M059J (cell line): ENCODE results near the gene CCDC57. TPM values are rescaled to one million over a fixed set of nuclear protein-coding genes. Genes with fewer than 3 reads are reported as not detected.

Experiments used
- DNase-seq: peaks from one replicate; pipeline ENCODE4 v3.0.0-alpha.2; 2012; ENCODE audit warnings: low read depth
- total RNA-seq: library from RNA; depleted of rRNA; stranded (reverse); fragments of >200 nt; shearing (Covaris generic); gene quantifications from 2 replicates; pipeline ENCODE4 v1.2.3, GENCODE V29; 2014

Gene CCDC57
- total RNA-seq, 1 experiment from 2014 or later = 3.4 TPM

DNA sequence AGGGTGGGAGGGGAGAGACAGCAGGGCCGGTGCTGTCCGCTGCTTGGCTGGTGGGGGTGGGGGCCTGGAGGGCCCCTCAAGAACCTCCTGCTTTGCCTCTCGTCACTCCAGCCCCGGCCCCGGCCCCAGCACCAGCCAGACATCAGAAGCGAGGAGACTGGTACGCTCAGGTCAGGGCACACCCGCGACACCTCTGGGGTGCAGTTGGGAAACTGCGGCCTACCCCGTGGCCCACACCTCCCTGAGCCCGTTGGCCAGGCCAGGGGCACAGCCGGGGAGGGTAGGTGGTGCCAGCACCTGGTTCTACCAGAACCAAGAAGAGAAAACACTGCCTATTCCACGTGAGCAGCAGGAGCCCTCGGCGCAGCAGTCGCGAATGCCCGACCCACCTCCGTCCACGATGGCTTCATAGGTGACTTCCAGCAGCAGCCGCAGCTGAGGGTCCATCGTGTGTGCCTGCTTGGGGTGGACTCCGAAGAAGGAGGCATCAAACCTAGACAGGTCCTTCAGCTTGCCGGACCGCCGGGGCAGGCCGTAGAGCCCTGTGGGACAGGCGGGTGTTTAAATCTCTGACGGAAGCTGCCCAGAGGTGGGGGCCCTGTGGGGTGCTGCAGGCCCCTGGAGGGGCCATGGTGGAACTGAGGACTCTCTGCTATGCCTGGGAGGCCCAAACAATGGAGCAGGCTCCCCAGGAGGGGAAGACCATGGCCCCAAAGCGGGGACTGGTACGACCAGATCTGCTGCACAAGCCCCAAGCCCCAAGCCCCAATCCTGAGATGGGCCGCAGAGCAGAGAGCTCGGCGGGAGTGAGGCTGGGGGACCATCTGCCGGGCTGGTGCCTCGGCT is 117.5 kb downstream of the CCDC57 start:
- DNase-seq = no peak

- no peak for DNase-seq
These were observed 119.5 kb downstream of the CCDC57 start for GRCh38 chr17:82092995-82093751.

- DNase-seq = no peak
These were observed 120.0 kb downstream of the CCDC57 start for GRCh38 chr17:82092628-82092994.

GRCh38 chr17:82092094-82092586 is 120.5 kb downstream of the CCDC57 start:
- DNase-seq = no peak

DNA sequence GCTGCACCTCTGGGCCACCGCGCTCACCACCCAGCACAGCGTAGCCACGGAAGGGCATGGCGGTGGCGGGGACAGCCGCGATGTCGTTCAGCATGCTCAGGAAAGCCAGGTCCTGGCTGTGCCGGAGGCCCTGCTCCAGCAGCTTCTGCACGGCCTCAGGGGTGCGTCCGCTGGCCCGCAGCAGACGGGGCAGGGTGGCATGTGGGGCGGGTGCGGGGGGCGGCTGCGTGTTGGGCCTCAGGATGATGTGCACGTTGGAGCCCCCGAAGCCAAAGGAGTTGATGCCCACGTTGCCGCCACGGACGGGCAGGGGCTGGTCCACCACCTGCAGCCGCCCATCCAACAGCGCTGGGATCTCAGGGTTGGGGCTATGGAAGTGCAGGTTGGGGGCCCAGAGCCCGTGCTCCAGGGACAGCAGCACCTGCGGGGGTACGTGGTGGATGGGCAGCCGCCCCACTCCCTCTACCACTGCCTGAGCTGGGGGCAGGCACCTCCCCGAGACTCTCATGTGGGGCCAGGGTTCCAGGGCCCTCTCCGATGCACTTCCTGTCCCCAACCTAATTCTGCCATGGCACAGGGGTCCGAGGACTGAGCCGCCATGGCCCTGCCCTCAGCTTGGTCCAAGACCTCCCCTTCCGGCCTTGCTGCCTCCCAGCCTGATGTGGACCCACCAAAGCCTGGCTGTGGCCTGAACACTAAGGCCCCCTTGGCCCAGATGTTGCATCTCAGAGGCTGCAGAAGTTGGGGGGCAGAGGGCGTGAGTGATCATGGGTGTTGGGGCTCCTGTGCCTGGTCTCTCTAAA is 121.2 kb downstream of the CCDC57 start:
- no peak for DNase-seq

DNA sequence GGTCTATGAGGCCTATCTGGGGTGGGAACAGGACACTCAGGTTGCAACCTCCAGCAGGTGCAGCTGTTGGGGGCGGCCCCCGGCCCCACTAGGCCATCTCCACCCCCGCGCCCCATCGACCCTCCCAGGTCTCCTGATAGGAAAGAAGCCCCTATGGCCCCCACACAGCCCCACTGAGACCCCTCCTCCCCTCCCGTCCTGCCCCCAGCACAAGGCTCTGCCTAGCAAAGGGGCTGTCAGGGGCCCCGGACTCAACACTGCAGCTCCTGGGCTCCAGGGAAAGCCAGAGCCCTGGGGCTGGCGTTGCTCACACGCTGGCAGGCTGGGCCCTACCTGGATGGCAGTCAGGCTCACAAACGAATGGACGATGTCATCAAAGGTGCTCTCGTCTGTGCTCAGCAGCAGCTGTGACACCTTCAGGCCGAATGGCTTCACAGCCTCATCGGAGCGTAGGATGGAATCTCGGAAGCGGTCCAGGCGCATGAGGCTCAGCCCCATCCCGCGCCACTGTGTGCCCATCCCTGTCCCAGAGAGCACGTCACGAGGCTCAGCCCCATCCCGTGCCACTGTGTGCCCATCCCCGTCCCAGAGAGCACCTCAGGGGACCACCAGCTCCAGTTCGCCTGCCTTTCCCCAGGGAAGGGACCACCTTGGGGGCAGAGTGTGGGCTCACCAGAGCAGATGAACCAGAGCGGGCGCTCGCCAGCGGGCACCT is 121.9 kb downstream of the CCDC57 start:
- DNase-seq = no peak

- no peak for DNase-seq
These were observed 122.7 kb downstream of the CCDC57 start for GRCh38 chr17:82089723-82090548.

- no peak for DNase-seq
These were observed 123.6 kb downstream of the CCDC57 start for GRCh38 chr17:82088838-82089722.

GRCh38 chr17:82087961-82088837 is 124.4 kb downstream of the CCDC57 start:
- DNase-seq = no peak

- DNase-seq = no peak
These were observed 125.4 kb downstream of the CCDC57 start for GRCh38 chr17:82086941-82087906.

DNA sequence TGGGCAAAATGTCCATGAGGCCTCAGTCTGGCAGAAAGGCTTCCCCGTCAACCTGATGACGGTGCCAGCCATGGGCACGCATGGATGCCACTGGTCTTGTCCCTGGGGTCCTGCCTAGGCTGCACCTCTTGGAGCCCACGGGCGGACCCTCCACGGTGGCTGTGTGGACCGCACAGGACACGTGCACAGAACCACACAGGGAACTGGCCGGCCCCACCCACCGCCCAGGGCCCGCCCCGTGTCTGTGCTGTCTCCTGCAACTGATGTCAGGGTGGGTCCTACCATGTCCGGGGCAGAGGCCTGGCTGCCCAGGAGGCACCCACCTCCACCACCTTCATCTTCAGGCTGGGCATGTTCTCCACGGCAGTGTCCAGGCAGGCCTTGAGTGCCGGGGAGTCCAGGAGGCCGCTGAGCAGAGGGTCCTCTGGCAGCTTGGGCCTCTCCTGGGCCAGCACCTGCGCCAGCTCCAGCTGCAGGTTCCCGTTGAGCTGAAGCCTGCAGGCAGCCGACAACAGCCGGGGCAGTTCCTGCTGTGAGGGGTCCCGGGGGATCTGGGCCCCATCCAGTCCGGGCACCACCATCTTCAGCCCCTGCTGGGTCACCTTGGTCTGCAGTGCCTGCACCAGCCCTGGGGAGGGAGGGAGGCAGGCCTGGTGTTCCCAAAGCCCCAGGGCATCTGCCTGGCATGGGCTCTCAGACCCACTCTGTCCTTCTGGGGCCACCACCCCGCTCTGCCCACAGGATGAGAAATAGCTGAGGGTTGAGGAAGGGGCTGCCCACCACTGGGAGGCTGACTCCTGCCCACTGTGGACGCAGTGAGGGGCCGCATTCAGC is 126.5 kb downstream of the CCDC57 start:
- no peak for DNase-seq

- no peak for DNase-seq
These were observed 127.4 kb downstream of the CCDC57 start for GRCh38 chr17:82085031-82085861.

DNA sequence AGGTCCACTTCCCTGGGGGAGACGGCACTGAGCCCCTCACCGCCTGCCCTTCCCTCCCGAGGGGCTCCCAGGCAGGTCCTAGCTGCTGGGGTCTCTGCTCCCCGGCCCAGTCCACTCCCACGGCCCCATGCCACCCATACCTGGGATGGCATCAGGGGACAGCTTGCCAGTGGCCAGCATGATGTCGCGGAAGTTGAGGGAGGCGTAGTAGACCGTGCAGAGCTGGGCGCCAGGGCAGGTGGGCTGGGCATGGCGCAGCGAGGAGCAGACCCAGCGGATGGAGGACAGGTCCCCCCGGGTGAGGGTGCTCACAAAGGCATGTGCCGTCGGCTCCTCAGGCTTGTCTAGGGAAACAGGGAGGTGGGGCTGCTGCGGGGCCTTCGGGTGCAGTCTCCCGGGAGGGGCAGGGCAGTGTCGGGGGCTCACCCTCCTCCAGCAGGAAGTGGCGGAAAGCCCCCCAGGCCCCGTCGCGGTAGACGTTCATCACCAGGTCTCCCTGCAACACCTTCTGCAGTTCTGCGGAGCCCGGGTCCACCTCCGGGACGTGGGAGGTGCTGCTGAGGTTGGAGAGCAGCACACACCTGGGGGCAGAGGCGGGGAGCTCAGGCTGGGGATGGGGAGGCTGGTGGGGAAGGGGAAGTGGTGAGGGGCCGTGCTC is 128.1 kb downstream of the CCDC57 start:
- no peak for DNase-seq

GRCh38 chr17:82083533-82084359 is 128.9 kb downstream of the CCDC57 start:
- DNase-seq = no peak
